ENCODE results near the gene GKN1. TPM values are rescaled to one million over a fixed set of nuclear protein-coding genes. Genes with fewer than 3 reads are reported as not detected.

Gene GKN1
- polyA plus RNA-seq, 1 donor from 2014 or later = not detected

- TF ChIP-seq MXI1 (conservative IDR thresholded peaks at IDR 0.05; ENCODE audit: poor library complexity, severe bottlenecking) = no peak
- TF ChIP-seq POLR2AphosphoS5 (IDR thresholded peaks at IDR 0.05) = no peak
- TF ChIP-seq TAF1 (IDR thresholded peaks at IDR 0.05; ENCODE audit: low read depth) = no peak
- Histone ChIP-seq H3K79me2 (replicated peaks; ENCODE audit: insufficient read depth, low read length) (no peaks in the 10 kb centered on the region), H4K20me1 (ENCODE audit: insufficient read depth) (no peaks in the 10 kb centered on the region), H2AFZ (ENCODE audit: low read depth, low read length) (no peak overlapping the region), H3K9ac (ENCODE audit: low read length) (no peak overlapping the region), H3K9me2 (ENCODE audit: insufficient read depth, low read length) (no peaks in the 10 kb centered on the region), H3K4me2 (ENCODE audit: low read length) (no peak overlapping the region), H3K27me3 (ENCODE audit: insufficient read depth, low read depth, low read length) (no peaks in the 10 kb centered on the region), H3K27ac (ENCODE audit: low read length) (no peak overlapping the region), H3K9me3 (ENCODE audit: low read length) (no peaks in the 10 kb centered on the region), H3F3A (ENCODE audit: insufficient read depth, low read length, poor library complexity, severe bottlenecking) (no peaks in the 10 kb centered on the region), H3K36me3 (ENCODE audit: insufficient read depth, low read length) (no peaks in the 10 kb centered on the region), H3K4me3 (ENCODE audit: low read length) (no peak overlapping the region)
Measured at GRCh38 chr2:68934021-68934420, 40.4 kb upstream of the GKN1 start.

GRCh38 chr2:68935471-68935870, 39.0 kb upstream of the GKN1 start:
- H3K9ac ChIP-seq (ENCODE audit: low read length) = no peak overlapping the region
- no peak overlapping the region for H2AFZ ChIP-seq (ENCODE audit: low read depth, low read length)
- H3K4me2 ChIP-seq (ENCODE audit: low read length) = no peak overlapping the region
- no peak overlapping the region for H3K27ac ChIP-seq (ENCODE audit: low read length)
- no peaks in the 10 kb centered on the region for H4K20me1 ChIP-seq (ENCODE audit: insufficient read depth)
- TF ChIP-seq EP300 (conservative IDR thresholded peaks at IDR 0.05; ENCODE audit: poor library complexity, severe bottlenecking) (no peak), RAD21 (conservative IDR thresholded peaks at IDR 0.05) (no peak), MXI1 (conservative IDR thresholded peaks at IDR 0.05; ENCODE audit: poor library complexity, severe bottlenecking) (no peak), TAF1 (IDR thresholded peaks at IDR 0.05; ENCODE audit: low read depth) (no peak), CTCF (IDR thresholded peaks at IDR 0.05; ENCODE audit: poor library complexity, severe bottlenecking) (no peak), EZH2 (IDR thresholded peaks at IDR 0.05; ENCODE audit: borderline replicate concordance, insufficient read depth, low read length, poor library complexity, severe bottlenecking) (no peak), SMC3 (conservative IDR thresholded peaks at IDR 0.05; ENCODE audit: poor library complexity) (no peak), POLR2AphosphoS5 (IDR thresholded peaks at IDR 0.05) (no peak)
- TF ChIP-seq, protein P1, sequence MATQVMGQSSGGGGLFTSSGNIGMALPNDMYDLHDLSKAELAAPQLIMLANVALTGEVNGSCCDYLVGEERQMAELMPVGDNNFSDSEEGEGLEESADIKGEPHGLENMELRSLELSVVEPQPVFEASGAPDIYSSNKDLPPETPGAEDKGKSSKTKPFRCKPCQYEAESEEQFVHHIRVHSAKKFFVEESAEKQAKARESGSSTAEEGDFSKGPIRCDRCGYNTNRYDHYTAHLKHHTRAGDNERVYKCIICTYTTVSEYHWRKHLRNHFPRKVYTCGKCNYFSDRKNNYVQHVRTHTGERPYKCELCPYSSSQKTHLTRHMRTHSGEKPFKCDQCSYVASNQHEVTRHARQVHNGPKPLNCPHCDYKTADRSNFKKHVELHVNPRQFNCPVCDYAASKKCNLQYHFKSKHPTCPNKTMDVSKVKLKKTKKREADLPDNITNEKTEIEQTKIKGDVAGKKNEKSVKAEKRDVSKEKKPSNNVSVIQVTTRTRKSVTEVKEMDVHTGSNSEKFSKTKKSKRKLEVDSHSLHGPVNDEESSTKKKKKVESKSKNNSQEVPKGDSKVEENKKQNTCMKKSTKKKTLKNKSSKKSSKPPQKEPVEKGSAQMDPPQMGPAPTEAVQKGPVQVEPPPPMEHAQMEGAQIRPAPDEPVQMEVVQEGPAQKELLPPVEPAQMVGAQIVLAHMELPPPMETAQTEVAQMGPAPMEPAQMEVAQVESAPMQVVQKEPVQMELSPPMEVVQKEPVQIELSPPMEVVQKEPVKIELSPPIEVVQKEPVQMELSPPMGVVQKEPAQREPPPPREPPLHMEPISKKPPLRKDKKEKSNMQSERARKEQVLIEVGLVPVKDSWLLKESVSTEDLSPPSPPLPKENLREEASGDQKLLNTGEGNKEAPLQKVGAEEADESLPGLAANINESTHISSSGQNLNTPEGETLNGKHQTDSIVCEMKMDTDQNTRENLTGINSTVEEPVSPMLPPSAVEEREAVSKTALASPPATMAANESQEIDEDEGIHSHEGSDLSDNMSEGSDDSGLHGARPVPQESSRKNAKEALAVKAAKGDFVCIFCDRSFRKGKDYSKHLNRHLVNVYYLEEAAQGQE (IDR thresholded peaks at IDR 0.05; ENCODE audit: borderline replicate concordance) = no peak
- H3K9me2 ChIP-seq (ENCODE audit: insufficient read depth, low read length) = no peaks in the 10 kb centered on the region
- H3F3A ChIP-seq (ENCODE audit: insufficient read depth, low read length, poor library complexity, severe bottlenecking) = no peaks in the 10 kb centered on the region
- no peaks in the 10 kb centered on the region for H3K79me2 ChIP-seq (replicated peaks; ENCODE audit: insufficient read depth, low read length)
- no peak overlapping the region for H3K4me3 ChIP-seq (ENCODE audit: low read length)
- H3K27me3 ChIP-seq (ENCODE audit: insufficient read depth, low read depth, low read length) = no peaks in the 10 kb centered on the region
- H3K9me3 ChIP-seq (ENCODE audit: low read length) = no peaks in the 10 kb centered on the region
- no peaks in the 10 kb centered on the region for H3K36me3 ChIP-seq (ENCODE audit: insufficient read depth, low read length)

DNA sequence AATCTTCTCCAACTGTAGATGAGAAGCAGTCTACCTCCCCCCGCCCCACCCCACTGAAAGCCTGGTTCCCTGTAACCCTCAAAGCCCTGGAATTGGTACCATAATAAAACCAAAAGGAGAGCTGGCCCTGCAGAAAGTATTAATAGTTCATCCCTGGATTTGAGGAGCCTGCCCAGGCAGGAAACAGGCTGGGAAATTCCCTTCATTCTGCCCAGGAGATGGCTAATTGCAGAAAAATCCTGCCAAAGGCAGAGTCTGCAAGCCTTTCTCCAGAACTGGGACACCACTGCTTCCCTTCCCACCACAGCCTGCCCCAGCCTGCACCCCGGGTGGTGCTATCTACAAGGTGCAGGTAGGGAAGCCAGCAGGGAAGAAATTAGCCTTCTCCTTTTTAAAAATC, 38.0 kb upstream of the GKN1 start:
- no peak overlapping the region for H3K4me2 ChIP-seq (ENCODE audit: low read length)

More for the DNA sequence above, 38.0 kb upstream of the GKN1 start:
- Histone ChIP-seq H4K20me1 (ENCODE audit: insufficient read depth) (no peaks in the 10 kb centered on the region), H3K4me3 (ENCODE audit: low read length) (no peak overlapping the region), H3K27ac (ENCODE audit: low read length) (no peak overlapping the region), H3K36me3 (ENCODE audit: insufficient read depth, low read length) (no peaks in the 10 kb centered on the region), H3K79me2 (replicated peaks; ENCODE audit: insufficient read depth, low read length) (no peaks in the 10 kb centered on the region), H3F3A (ENCODE audit: insufficient read depth, low read length, poor library complexity, severe bottlenecking) (no peaks in the 10 kb centered on the region), H3K27me3 (ENCODE audit: insufficient read depth, low read depth, low read length) (no peaks in the 10 kb centered on the region), H3K9me2 (ENCODE audit: insufficient read depth, low read length) (no peaks in the 10 kb centered on the region), H3K9ac (ENCODE audit: low read length) (no peak overlapping the region), H2AFZ (ENCODE audit: low read depth, low read length) (no peak overlapping the region), H3K9me3 (ENCODE audit: low read length) (no peaks in the 10 kb centered on the region)
- TF ChIP-seq EP300 (conservative IDR thresholded peaks at IDR 0.05; ENCODE audit: poor library complexity, severe bottlenecking) (no peak), MXI1 (conservative IDR thresholded peaks at IDR 0.05; ENCODE audit: poor library complexity, severe bottlenecking) (no peak)
- TF ChIP-seq, protein P1 (IDR thresholded peaks at IDR 0.05; ENCODE audit: borderline replicate concordance) = no peak
